GM10847 (cell line): ENCODE measurements around the gene IER5L.

Experiments used
- POLR2A ChIP-seq: IDR thresholded peaks from 2 replicates; pipeline ENCODE4 v1.6.1; 2011; ENCODE audit not compliant: insufficient read length; ENCODE audit errors: extremely low read depth

The IER5L gene

GRCh38 chr9:129126749-129127618 is 51.1 kb downstream of the IER5L start:
- TF ChIP-seq POLR2A, result no peak
